Activated naive CD8-positive, alpha-beta T cell treated with anti-CD3 and anti-CD28 coated beads, Interleukin-2, amount 50 U/mL, for 24 hours (primary cell): ENCODE data around the gene MICB.

Experiments used
- ATAC-seq: fragments of 150-1000 bp; cut with Tn5 transposase; one replicate; pipeline ENCODE4 v1.10.0; 2021
- DNase-seq: peaks from one replicate; pipeline ENCODE4 v3.0.0; 2021
- H3K27ac Mint-ChIP-seq: one replicate; pipeline ENCODE4 v1.8.0; 2021; ENCODE audit warnings: mild to moderate bottlenecking, mixed read lengths
- H3K27me3 Mint-ChIP-seq: one replicate; pipeline ENCODE4 v1.8.0; 2021; ENCODE audit warnings: mixed read lengths
- H3K36me3 Mint-ChIP-seq: one replicate; pipeline ENCODE4 v1.8.0; 2021; ENCODE audit warnings: low read depth, mixed read lengths
- H3K4me1 Mint-ChIP-seq: one replicate; pipeline ENCODE4 v1.8.0; 2021; ENCODE audit warnings: mixed read lengths
- H3K4me3 Mint-ChIP-seq: one replicate; pipeline ENCODE4 v1.8.0; 2021; ENCODE audit warnings: mild to moderate bottlenecking, moderate library complexity, mixed read lengths
- H3K9me3 Mint-ChIP-seq: one replicate; pipeline ENCODE4 v1.8.0; 2021; ENCODE audit warnings: mixed read lengths

MICB gene

DNA sequence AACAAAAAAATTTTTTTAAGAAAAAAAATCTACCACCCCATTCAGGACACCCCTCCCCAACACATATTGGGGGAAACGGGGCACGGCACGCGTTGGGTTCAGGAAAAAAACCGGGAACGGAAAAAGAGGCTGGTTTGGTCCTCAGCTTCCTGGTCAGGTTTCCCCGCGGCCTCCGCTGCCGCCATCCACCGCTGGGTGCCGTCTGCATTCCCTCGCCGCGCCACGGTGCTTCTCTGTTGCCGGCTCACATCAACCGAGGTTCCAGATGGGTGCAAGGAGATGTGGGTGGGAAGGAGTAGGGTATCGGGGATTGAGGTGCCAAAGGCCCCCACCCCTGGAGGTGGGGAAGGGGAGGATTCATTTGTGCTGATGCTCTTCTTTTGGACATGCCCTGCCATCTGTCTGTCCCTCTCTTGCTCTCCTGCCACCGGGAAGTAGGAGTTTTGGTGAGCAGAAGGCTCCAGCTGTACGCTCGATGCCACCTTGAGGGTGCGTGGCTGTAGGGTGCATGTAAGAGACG lies 36.6 kb downstream of the MICB start:
- Mint-ChIP-seq H3K36me3 (peaks cover 88% of the 10 kb centered on the region), H3K9me3 (no peaks in the 10 kb centered on the region), H3K4me3 (no peak overlapping the region), H3K27ac (no peak overlapping the region), H3K4me1 (peaks cover 46% of the 10 kb centered on the region), H3K27me3 (no peaks in the 10 kb centered on the region)
- ATAC-seq: no peak
- DNase-seq: no peak

DNA sequence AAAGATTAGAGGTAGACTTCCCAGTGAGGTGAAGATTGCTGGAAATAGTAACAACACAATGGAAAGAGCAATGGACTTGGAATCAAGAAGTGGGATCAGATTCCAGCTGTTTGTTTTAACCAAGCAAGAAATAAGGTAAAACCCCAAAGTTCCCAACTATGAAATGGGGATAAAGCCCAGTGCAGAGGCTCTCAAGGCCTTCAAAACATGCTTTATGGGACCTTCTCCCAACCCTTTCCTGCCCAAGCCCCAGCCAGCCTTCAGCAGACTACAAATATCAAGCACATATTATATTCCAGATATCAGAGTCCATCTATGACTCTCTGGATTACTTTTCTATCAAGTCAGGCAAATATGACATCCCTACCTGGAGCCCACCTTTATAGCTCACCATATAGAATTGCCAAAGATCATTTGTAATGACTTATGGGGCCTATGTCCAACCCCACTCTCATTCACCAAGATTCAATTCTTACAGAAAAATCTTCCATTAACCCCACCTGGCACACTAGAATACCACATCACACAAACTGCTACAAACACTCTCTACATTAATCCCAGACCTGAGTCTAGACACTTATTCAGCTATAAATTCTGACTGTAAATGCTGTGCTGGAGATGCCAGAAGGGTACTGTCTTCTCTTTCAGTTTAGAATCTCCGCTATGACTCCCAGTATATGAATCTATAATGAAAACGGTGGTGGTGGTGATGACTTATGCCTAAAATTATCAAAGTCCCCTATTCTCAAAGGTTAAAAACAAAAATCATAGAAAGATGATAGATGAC lies 37.8 kb downstream of the MICB start:
- H3K36me3 Mint-ChIP-seq: peaks cover 88% of the 10 kb centered on the region
- peak; percentile 11 for ATAC-seq
- peak overlapping the region; percentile 0 for H3K4me3 Mint-ChIP-seq
- H3K27ac Mint-ChIP-seq: peak overlapping the region; percentile 53
- H3K9me3 Mint-ChIP-seq: no peaks in the 10 kb centered on the region
- peaks cover 54% of the 10 kb centered on the region for H3K4me1 Mint-ChIP-seq
- no peak for DNase-seq
- H3K27me3 Mint-ChIP-seq: no peaks in the 10 kb centered on the region

DNA sequence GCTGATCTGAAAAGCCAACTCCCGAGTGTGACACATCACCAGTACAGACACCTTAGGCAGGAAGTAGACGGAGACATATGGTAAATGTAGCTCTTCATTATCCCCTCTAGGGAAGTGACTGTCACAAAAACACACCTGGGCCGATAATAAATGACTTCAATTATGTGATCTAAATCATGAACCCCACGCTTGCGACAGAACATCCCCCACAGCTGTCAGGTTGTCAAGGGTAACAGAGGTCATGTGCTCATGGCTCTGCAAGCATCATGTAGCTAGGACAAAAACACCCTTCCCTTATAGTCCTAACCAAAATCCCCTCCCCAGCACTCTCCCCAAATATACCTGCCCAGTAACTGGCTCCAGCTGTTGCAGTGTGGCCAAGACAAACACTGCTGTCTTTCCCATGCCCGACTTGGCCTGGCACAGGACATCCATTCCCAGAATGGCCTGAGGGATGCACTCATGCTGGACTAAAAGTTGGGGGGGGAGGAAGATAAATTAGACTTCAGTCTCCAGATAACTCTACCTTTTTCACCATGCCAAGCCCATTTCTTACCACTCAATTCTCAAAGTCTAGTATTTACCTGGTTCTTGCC lies 41.0 kb downstream of the MICB start:
- no peak for ATAC-seq
- Mint-ChIP-seq H3K4me3 (peak overlapping the region; percentile 81), H3K4me1 (peaks cover 61% of the 10 kb centered on the region), H3K27me3 (no peaks in the 10 kb centered on the region), H3K27ac (peak overlapping the region; percentile 94), H3K9me3 (no peaks in the 10 kb centered on the region), H3K36me3 (peaks cover 74% of the 10 kb centered on the region)
- no peak for DNase-seq

DNA sequence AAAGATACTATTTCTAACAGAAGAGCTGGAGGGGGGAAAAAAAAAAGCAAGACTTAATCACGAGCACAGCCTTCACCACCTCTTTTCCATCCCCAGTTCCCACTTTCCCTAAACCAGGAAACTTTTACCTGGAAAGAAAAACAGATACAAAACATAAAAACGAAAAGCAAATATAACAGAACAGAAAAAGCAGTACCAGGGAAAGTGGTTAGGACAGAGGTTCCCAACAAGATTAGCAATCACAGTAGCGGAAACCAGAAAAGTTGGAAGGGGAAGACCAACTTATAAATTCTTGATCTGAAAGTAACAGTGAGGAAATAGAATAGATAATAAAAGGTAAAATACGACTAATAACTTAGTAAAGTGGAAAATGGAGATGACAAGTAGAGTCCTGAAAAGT lies 42.7 kb downstream of the MICB start:
- Mint-ChIP-seq H3K27me3 (no peaks in the 10 kb centered on the region), H3K9me3 (no peaks in the 10 kb centered on the region), H3K4me1 (peaks cover 59% of the 10 kb centered on the region), H3K36me3 (peaks cover 57% of the 10 kb centered on the region), H3K27ac (peak overlapping the region; percentile 94), H3K4me3 (peak overlapping the region; percentile 81)
- no peak for ATAC-seq
- no peak for DNase-seq

- Mint-ChIP-seq H3K9me3 (no peaks in the 10 kb centered on the region), H3K27ac (peak overlapping the region; percentile 94), H3K4me3 (peak overlapping the region; percentile 81), H3K27me3 (no peaks in the 10 kb centered on the region), H3K4me1 (peaks cover 59% of the 10 kb centered on the region), H3K36me3 (peaks cover 52% of the 10 kb centered on the region)
- ATAC-seq (peak; percentile 7), DNase-seq (peak; percentile 61)
Observed at GRCh38 chr6:31541059-31541657, 43.2 kb downstream of the MICB start.

DNA sequence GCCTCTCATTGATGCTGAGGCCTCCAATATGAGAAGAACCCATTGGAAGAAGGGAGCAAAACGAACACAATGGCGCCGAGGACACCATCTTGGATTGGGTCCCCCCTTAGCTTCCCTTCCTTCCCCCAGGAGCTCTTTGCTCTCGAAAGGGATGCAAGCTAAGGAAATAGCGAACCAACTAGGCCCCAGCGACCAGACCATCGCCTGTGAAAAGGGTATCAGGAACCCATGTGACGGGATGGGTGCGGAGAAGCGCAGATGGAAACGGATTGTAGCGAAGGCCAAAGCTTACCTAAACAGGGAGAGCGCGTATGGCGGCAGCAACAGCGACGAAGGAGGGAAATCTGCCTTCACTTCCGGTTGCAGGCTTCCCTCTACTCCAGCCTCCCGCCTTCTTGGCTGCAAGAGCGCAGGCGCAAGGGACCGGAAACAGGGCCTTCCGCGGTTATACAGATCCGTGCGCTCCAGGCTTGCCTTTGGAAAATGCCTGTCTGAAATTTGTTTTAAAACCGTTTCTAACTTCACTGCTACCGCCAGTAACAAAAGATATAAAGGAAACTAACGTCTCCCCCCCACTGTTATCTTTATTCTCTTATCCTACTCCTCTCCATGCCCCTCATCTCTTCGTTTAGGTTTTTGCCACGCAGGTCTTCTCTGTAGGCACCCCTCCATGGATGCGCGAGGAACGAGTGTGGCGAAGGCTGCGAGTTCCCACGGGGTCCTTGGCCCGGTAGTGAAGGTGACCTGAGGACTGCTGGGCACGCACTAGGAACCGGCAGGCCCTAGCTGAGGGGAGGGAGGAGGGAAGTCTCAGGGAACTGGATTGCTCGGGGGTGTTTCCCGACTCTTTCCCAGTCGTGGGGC lies 43.9 kb downstream of the MICB start, which contains the start of gene DDX39B:
Gene DDX39B (minus strand): TSS at position 346 of the 864 bp plus-strand sequence. CDS start 1,471 bp downstream, outside the sequence.
- DNase-seq (peak; percentile 94), ATAC-seq (peak; percentile 77)
- Mint-ChIP-seq H3K27me3 (no peaks in the 10 kb centered on the region), H3K4me1 (peaks cover 61% of the 10 kb centered on the region), H3K27ac (peak within 1 kb of the TSS; percentile 94), H3K9me3 (no peaks in the 10 kb centered on the region), H3K36me3 (peaks cover 45% of the 10 kb centered on the region), H3K4me3 (peak within 1 kb of the TSS; percentile 81)

GRCh38 chr6:31543639-31544038 lies 45.7 kb downstream of the MICB start:
- Mint-ChIP-seq H3K4me1 (peaks cover 63% of the 10 kb centered on the region), H3K27ac (no peak overlapping the region), H3K9me3 (no peaks in the 10 kb centered on the region), H3K36me3 (peaks cover 34% of the 10 kb centered on the region), H3K4me3 (peak overlapping the region; percentile 81), H3K27me3 (no peaks in the 10 kb centered on the region)
- no peak for ATAC-seq
- DNase-seq: no peak

DNA sequence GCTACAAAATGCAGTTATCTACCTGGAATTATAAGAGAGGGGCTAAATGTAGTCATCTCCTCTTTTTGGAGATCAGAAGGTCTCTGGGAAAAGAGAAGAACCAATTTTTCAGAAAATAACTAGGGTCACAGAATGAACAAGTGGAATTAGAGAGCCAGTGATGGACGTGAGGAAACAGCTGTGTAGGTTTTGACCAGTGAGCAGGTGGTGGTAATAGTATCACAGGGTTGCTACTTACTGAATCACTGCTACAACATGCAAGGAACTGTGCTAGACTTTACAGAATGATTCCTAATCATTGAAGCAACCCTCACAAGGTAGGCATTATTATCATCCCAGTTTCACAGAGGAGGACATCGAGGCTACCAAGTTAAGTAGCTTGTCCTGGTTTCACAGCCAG lies 46.7 kb downstream of the MICB start:
- Mint-ChIP-seq H3K4me1 (peaks cover 63% of the 10 kb centered on the region), H3K27ac (peak overlapping the region; percentile 10)

DNA sequence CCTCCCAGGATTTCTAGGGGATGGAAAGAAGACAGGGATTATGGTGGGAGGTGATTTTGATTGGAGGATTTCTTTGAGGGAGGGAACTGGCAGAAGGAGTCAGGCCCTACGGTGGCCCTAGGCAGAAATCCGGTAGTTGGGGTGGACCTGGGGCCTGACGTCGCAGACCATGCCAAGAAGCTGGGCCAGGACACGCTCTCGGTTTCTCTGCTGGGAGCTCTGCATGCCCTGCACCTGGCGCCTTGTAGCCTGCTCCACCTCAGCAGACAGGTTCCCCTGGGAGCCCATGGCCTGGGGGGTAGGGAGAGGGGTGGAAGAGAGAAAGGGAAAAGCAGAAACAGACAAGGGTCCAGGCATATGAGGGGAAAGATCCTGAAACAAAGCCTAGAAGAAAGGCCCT lies 47.3 kb downstream of the MICB start:
- H3K27ac Mint-ChIP-seq: peak overlapping the region; percentile 10
- H3K9me3 Mint-ChIP-seq: no peaks in the 10 kb centered on the region
- ATAC-seq: no peak
- no peak overlapping the region for H3K4me3 Mint-ChIP-seq
- H3K36me3 Mint-ChIP-seq: peaks cover 23% of the 10 kb centered on the region
- H3K4me1 Mint-ChIP-seq: peaks cover 61% of the 10 kb centered on the region
- no peaks in the 10 kb centered on the region for H3K27me3 Mint-ChIP-seq
- no peak for DNase-seq

More for the DNA sequence above, 46.7 kb downstream of the MICB start:
- ATAC-seq (no peak), DNase-seq (no peak)
- H3K4me3 Mint-ChIP-seq: no peak overlapping the region
- no peaks in the 10 kb centered on the region for H3K27me3 Mint-ChIP-seq
- H3K36me3 Mint-ChIP-seq: peaks cover 27% of the 10 kb centered on the region
- H3K9me3 Mint-ChIP-seq: no peaks in the 10 kb centered on the region

DNA sequence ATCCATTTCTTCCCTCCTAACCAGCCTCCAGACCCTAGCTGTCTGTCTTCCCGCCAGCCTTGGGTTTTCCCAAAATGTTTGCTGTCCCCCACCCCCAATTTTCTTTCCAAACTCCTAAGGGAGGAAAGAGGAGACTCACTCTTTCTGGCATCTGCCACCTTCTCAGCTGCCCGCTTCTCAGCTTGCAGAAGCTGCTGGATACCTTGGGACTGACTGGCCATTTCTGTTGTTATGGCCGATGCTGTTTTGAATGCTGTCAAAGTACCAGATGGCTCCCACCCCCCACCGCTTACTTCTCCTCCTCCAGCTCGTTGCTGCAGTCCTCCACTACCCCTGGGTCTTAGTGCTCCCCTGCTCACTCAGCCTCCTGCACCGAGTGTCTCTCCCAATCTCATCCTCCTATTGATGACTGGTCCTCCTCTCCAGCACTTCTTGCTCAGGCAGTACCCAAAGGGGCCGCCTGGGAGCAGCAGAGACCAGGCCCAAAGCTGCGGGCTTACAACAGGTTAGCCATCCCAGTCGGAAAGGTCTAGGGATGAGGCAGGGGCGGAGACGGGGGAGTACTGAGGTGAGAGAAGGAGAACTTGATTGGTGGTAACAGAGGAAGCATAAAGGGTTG lies 48.5 kb downstream of the MICB start, which contains the start of gene ATP6V1G2:
Gene ATP6V1G2 (minus strand): TSS at position 270 of the 619 bp plus-strand sequence. CDS start 49 bp downstream, at position 221.
- peaks cover 62% of the 10 kb centered on the region for H3K4me1 Mint-ChIP-seq
- no peaks in the 10 kb centered on the region for H3K27me3 Mint-ChIP-seq
- peak; percentile 77 for ATAC-seq
- peak within 1 kb of the TSS; percentile 86 for H3K4me3 Mint-ChIP-seq
- DNase-seq: peak; percentile 93
- peak within 1 kb of the TSS; percentile 89 for H3K27ac Mint-ChIP-seq
- no peaks in the 10 kb centered on the region for H3K9me3 Mint-ChIP-seq
- peaks cover 18% of the 10 kb centered on the region for H3K36me3 Mint-ChIP-seq

DNA sequence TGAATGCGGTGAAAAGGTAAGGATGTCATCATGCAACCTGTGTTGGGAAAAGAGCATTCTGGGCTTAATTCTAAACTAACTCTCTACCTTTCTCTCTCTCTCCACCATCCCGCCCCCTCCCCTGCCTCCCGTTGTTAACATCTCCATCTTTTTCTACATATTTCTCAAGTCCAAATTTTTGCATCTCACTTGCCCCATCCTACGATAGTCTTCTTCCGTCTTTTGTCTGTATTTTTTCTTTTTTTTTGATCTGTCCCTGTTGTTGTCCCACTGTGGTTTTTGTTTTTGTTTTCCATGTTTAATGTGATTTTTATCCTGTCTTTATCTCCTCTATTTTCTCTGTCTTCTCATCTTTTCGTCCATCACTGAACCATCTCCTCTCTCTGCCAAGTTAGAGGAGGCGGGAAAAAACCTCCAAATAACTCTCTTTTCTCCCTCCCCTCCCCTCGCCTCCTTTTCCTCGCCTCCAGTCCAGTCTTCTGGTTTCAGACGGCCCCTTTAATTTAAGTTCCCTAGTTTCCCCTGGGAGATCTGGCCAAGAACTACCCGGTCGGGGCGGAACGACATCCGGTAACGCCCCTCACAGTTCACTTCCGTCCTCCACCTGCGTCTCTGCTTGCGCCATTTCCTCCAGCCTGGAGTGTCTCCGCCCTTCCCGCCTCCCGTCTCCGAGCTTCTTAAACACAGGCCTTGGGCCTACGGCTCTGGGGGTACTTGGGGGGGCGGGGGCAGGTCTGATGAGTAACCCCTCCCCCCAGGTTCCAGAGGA lies 49.2 kb downstream of the MICB start, which contains the start of gene NFKBIL1:
Gene NFKBIL1 (plus strand): TSS at position 651 of the 769 bp plus-strand sequence. CDS start 87 bp downstream, at position 738.
- Mint-ChIP-seq H3K27me3 (no peaks in the 10 kb centered on the region), H3K9me3 (no peaks in the 10 kb centered on the region), H3K36me3 (peaks cover 15% of the 10 kb centered on the region), H3K27ac (peak within 1 kb of the TSS; percentile 89), H3K4me1 (peaks cover 62% of the 10 kb centered on the region), H3K4me3 (peak within 1 kb of the TSS; percentile 86)
- DNase-seq: peak; percentile 95
- ATAC-seq: peak; percentile 83

DNA sequence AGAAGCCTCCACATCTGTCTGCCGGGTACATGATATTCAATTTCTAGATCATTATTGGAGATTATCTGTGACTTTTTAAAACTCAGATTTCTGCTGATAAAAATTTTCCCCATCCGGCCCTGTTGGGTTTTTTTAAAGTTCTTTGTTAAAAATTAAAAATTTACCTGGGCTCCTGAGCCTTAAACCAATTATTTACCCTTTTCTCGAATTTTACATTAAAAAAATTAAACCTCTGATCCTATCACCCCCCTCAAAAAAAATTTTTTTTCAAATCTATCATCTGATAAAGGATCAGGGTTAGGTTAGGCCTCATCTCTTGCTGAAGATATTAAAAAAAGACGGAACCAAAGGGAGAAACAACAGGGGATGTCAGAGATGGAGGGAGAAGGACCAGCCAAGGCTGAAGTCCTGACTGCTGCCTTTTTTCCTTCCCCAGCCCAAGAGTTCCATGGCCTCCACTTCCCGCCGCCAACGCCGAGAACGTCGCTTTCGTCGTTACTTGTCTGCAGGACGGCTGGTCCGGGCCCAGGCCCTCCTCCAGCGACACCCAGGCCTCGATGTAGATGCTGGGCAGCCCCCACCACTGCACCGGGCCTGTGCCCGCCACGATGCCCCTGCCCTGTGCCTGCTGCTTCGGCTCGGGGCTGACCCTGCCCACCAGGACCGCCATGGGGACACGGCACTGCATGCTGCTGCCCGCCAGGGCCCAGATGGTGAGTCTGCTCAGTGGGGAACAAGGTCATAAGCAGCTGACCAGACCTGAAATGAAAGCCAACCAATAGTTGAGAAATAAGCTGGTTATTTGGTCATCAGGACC lies 50.0 kb downstream of the MICB start:
- Mint-ChIP-seq H3K27me3 (no peaks in the 10 kb centered on the region), H3K4me1 (peaks cover 62% of the 10 kb centered on the region), H3K36me3 (peaks cover 17% of the 10 kb centered on the region), H3K27ac (peak overlapping the region; percentile 89), H3K4me3 (peak overlapping the region; percentile 86), H3K9me3 (no peaks in the 10 kb centered on the region)
- no peak for DNase-seq
- no peak for ATAC-seq
